Ishikawa (cell line): ENCODE measurements around the gene CTAG1B.

Experiments used
- CEBPB ChIP-seq: IDR thresholded peaks from 2 replicates; pipeline ENCODE4 v1.6.1; 2012
- CREB1 ChIP-seq: IDR thresholded peaks from 2 replicates; pipeline ENCODE4 v1.6.1; 2012; ENCODE audit warnings: low read depth
- EGR1 ChIP-seq: IDR thresholded peaks from 2 replicates; pipeline ENCODE4 v1.6.1; 2012
- EP300 ChIP-seq: IDR thresholded peaks from 2 replicates; pipeline ENCODE4 v1.6.1; 2012; ENCODE audit warnings: borderline replicate concordance
- FOXM1 ChIP-seq: IDR thresholded peaks from 2 replicates; pipeline ENCODE4 v1.6.1; 2012; ENCODE audit warnings: low read depth, borderline replicate concordance
- NFIC ChIP-seq: IDR thresholded peaks from 2 replicates; pipeline ENCODE4 v1.6.1; 2012
- RAD21 ChIP-seq: IDR thresholded peaks from 2 replicates; pipeline ENCODE4 v1.6.1; 2012; ENCODE audit warnings: low read depth
- REST ChIP-seq: IDR thresholded peaks from 2 replicates; pipeline ENCODE4 v1.6.1; 2012; ENCODE audit warnings: low read depth, mild to moderate bottlenecking
- TAF1 ChIP-seq: IDR thresholded peaks from 2 replicates; pipeline ENCODE4 v1.6.1; 2012; ENCODE audit warnings: low read depth, mild to moderate bottlenecking
- TCF12 ChIP-seq: IDR thresholded peaks from 2 replicates; pipeline ENCODE4 v1.6.1; 2012; ENCODE audit warnings: low read depth
- TEAD4 ChIP-seq: IDR thresholded peaks from 2 replicates; pipeline ENCODE4 v1.6.1; 2012
- YY1 ChIP-seq: IDR thresholded peaks from 2 replicates; pipeline ENCODE4 v1.6.1; 2012; ENCODE audit warnings: low read depth
- ZBTB7A ChIP-seq: IDR thresholded peaks from 2 replicates; pipeline ENCODE4 v1.6.1; 2012; ENCODE audit warnings: low read depth
- TF ChIP-seq, protein P1 (sequence below): IDR thresholded peaks from 2 replicates; pipeline ENCODE4 v1.6.1; 2012
- TF ChIP-seq, protein P2 (sequence below): IDR thresholded peaks from 2 replicates; pipeline ENCODE4 v1.6.1; 2012

The CTAG1B gene

GRCh38 chrX:154649503-154650220, 30.6 kb upstream of the CTAG1B start:
- TF ChIP-seq, protein P1, sequence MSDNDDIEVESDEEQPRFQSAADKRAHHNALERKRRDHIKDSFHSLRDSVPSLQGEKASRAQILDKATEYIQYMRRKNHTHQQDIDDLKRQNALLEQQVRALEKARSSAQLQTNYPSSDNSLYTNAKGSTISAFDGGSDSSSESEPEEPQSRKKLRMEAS: no peak
- TF ChIP-seq ZBTB7A (no peak), YY1 (no peak), CREB1 (no peak), CEBPB (no peak)
- TF ChIP-seq, protein P2, sequence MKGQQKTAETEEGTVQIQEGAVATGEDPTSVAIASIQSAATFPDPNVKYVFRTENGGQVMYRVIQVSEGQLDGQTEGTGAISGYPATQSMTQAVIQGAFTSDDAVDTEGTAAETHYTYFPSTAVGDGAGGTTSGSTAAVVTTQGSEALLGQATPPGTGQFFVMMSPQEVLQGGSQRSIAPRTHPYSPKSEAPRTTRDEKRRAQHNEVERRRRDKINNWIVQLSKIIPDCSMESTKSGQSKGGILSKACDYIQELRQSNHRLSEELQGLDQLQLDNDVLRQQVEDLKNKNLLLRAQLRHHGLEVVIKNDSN: no peak

- TF ChIP-seq, protein P1: no peak
- TF ChIP-seq NFIC: no peak
- TF ChIP-seq EGR1: no peak
- TF ChIP-seq RAD21: no peak
- TF ChIP-seq TAF1: no peak
- no peak for TF ChIP-seq CREB1
- no peak for TF ChIP-seq YY1
- no peak for TF ChIP-seq TCF12
- TF ChIP-seq, protein P2: no peak
- TF ChIP-seq TEAD4: no peak
- TF ChIP-seq EP300: no peak
Measured at GRCh38 chrX:154648931-154649330, 29.8 kb upstream of the CTAG1B start.

- TF ChIP-seq EGR1: 0 out of 2 replicates have a peak, but pooled peaks have one; percentile 19
Measured at GRCh38 chrX:154607976-154608375, 11.1 kb downstream of the CTAG1B start.

DNA sequence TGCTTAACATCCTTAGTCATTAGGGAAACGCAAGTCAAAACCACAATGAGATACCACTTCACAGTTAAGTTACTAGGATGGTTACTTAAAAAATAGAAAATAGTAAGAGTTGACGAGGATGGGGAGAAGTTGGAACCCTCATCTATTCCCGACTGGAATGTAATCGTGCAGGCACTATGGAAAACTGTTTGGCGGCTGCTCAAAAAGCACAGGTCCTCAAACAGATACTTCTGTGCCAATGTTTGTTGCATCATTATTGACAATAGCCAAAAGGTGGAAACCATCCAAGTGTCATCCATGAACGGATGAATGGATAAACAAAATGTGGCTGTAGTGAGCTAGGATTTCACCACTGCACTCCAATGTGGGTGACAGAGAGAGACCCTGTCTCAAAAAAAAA, 11.7 kb downstream of the CTAG1B start:
- TF ChIP-seq CREB1: no peak
- TF ChIP-seq YY1: no peak
- no peak for TF ChIP-seq FOXM1
- TF ChIP-seq, protein P2: no peak
- TF ChIP-seq EGR1: no peak
- TF ChIP-seq TCF12: no peak
- TF ChIP-seq NFIC: no peak
- TF ChIP-seq ZBTB7A: no peak
- TF ChIP-seq EP300: no peak
- no peak for TF ChIP-seq REST

DNA sequence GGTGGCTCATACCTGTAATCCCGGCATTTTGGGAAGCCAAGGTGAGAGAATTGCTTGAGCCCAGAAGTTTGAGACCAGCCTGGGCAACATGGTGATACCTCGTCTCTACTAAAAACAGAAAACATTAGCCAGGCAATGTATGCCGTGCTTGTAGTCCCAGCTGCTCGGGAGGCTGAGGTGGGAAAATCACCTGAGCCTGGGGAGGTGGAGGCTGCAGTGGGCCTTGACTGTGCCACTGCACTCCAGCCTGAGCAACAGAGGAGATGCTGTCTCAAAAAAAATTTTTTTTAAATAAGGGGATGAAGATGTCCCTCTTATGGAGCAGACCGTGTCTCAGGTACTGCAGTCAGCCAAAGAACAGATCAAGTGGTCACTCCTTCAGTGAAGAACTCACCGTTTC, 13.5 kb downstream of the CTAG1B start:
- TF ChIP-seq, protein P1: no peak
- no peak for TF ChIP-seq FOXM1
- TF ChIP-seq, protein P2: no peak

- TF ChIP-seq NFIC (0 out of 2 replicates have a peak, but pooled peaks have one; percentile 40), TCF12 (0 out of 2 replicates have a peak, but pooled peaks have one; percentile 45), RAD21 (0 out of 2 replicates have a peak, but pooled peaks have one; percentile 1), REST (no peak), TEAD4 (peak; percentile 78)
- TF ChIP-seq, protein P2: no peak
Measured at GRCh38 chrX:154603438-154604430, 15.3 kb downstream of the CTAG1B start.
